Kidney (tissue), 22 donors: ENCODE data around the gene SDHC. TPM values are rescaled to one million over a fixed set of nuclear protein-coding genes. Genes with fewer than 3 reads are reported as not detected.
A peak's percentile ranks its signal among the peaks of the same experiment; 100 is the strongest.

Experiments
- DNase-seq, 5 donors: peaks; one replicate each; pipeline ENCODE4 v3.0.0-alpha.2; 2013 to 2020
- FAIRE-seq: peaks from 2 replicates; lab custom pipeline; 2012; peaks lifted over from hg19 to GRCh38; lab: Jason Lieb, UNC
- H3K27ac ChIP-seq, 2 donors: one replicate each; pipeline ENCODE4 v1.7.0; 2013; ENCODE audit warnings: low read depth in 2 of 2, low read length in 2 of 2, inconsistent platforms in 1 of 2
- H3K27me3 ChIP-seq: one replicate; pipeline ENCODE4 v1.7.1; 2013; ENCODE audit warnings: low read length, inconsistent platforms; ENCODE audit not compliant: control insufficient read depth, insufficient read depth
- H3K36me3 ChIP-seq, 3 donors: one replicate each; pipeline versions ENCODE4 v1.7.0 to v1.7.1; 2013; ENCODE audit warnings: low read length in 3 of 3, control low read depth in 1 of 3, inconsistent platforms in 1 of 3; ENCODE audit not compliant: insufficient read depth in 3 of 3, control insufficient read depth in 2 of 3
- H3K4me1 ChIP-seq, 3 donors: one replicate each; pipeline versions ENCODE4 v1.7.0 to v1.7.1; 2013; ENCODE audit warnings: low read length in 3 of 3, inconsistent platforms in 1 of 3, low read depth in 1 of 3; ENCODE audit not compliant: control insufficient read depth in 2 of 3, insufficient read depth in 2 of 3
- H3K4me3 ChIP-seq, 3 donors: one replicate each; pipeline versions ENCODE4 v1.7.0 to v1.8.1; 2013; ENCODE audit warnings: low read length in 3 of 3, control low read depth in 1 of 3, inconsistent platforms in 1 of 3
- H3K9ac ChIP-seq, 3 donors: one replicate each; pipeline versions ENCODE4 v1.7.0 to v1.7.1; 2013; ENCODE audit warnings: low read length in 3 of 3, control low read depth in 1 of 3, inconsistent platforms in 1 of 3
- H3K9me3 ChIP-seq, 3 donors: one replicate each; pipeline versions ENCODE4 v1.7.0 to v1.7.1; 2013; ENCODE audit warnings: low read length in 3 of 3, control low read depth in 1 of 3, inconsistent platforms in 1 of 3; ENCODE audit not compliant: control insufficient read depth in 2 of 3, insufficient read depth in 1 of 3
- CTCF ChIP-seq: IDR thresholded peaks from 3 replicates; pipeline ENCODE4 v1.5.1; 2012; ENCODE audit warnings: mild to moderate bottlenecking, moderate library complexity, borderline replicate concordance; ENCODE audit not compliant: insufficient read depth; ENCODE audit errors: extremely low read depth
- intact Hi-C: fragments of 100-400 bp; cut with DNase I; formaldehyde crosslinking; loops from one replicate; pipeline ENCODE4 v1.11.1; 2022
- long read RNA-seq, 10 donors: library from polyadenylated mRNA in 1 of 10; unstranded in 1 of 10; transcript quantifications; one replicate each; pipeline ENCODE4 v2.0.0 and lab custom pipeline, GENCODE V29; 2021 to 2026
- polyA plus RNA-seq: library from polyadenylated mRNA; stranded (reverse); fragments of 350-450 nt; fragmentation: Illumina TruSeq; extraction: RNeasy Lipid Tissue Mini Kit (QIAGEN cat#74804); gene quantifications from one replicate; pipeline ENCODE4 v1.2.3, GENCODE V29; 2014; ENCODE audit warnings: low read depth, low replicate concordance; ENCODE audit not compliant: insufficient read depth
- total RNA-seq: library from RNA; stranded (reverse); fragmentation: NEBNext Ultra II Directional; extraction: Animal tissue kit (Norgen Biotek cat#: 25700); gene quantifications from one replicate; pipeline ENCODE4 v1.2.1, GENCODE V29; 2021
- donor health status: control.
- donor health status: control.
- donor health status: control.
- donor health status: control.
- donor health status: control.
- donor health status: DM: yes; HTN: yes; CAD: no.
- donor health status: Normal renal cell carcinoma (clear cell type).

Gene SDHC
- 209 TPM for total RNA-seq
- 390 TPM for polyA plus RNA-seq
- long read RNA-seq, donor 1, full-length matches to known transcripts = 45 of 54 reads
- long read RNA-seq, donor 1, partial matches to known transcripts = 9 of 54 reads
- long read RNA-seq, donor 1, other reads (novel, unspliced or antisense) = 0 of 54 reads
- long read RNA-seq, donor 2, full-length matches to known transcripts = 75 of 116 reads
- long read RNA-seq, donor 2, partial matches to known transcripts = 35 of 116 reads
- long read RNA-seq, donor 2, other reads (novel, unspliced or antisense) = 6 of 116 reads
- long read RNA-seq, donor 3, full-length matches to known transcripts = 90 of 109 reads
- long read RNA-seq, donor 3, partial matches to known transcripts = 19 of 109 reads
- long read RNA-seq, donor 3, other reads (novel, unspliced or antisense) = 0 of 109 reads
- long read RNA-seq, donor 4, full-length matches to known transcripts = 30 of 39 reads
- long read RNA-seq, donor 4, partial matches to known transcripts = 9 of 39 reads
- long read RNA-seq, donor 4, other reads (novel, unspliced or antisense) = 0 of 39 reads
- long read RNA-seq, donor 5, full-length matches to known transcripts = 7 of 7 reads
- long read RNA-seq, donor 5, partial matches to known transcripts = 0 of 7 reads
- long read RNA-seq, donor 5, other reads (novel, unspliced or antisense) = 0 of 7 reads
- long read RNA-seq, donor 6, full-length matches to known transcripts = 129 of 177 reads
- long read RNA-seq, donor 6, partial matches to known transcripts = 48 of 177 reads
- long read RNA-seq, donor 6, other reads (novel, unspliced or antisense) = 0 of 177 reads
- long read RNA-seq, donor 7, full-length matches to known transcripts = 17 of 31 reads
- long read RNA-seq, donor 7, partial matches to known transcripts = 9 of 31 reads
- long read RNA-seq, donor 7, other reads (novel, unspliced or antisense) = 5 of 31 reads
- long read RNA-seq, donor 8, full-length matches to known transcripts = 53 of 65 reads
- long read RNA-seq, donor 8, partial matches to known transcripts = 12 of 65 reads
- long read RNA-seq, donor 8, other reads (novel, unspliced or antisense) = 0 of 65 reads
- long read RNA-seq, donor 9, full-length matches to known transcripts = 35 of 63 reads
- long read RNA-seq, donor 9, partial matches to known transcripts = 28 of 63 reads
- long read RNA-seq, donor 9, other reads (novel, unspliced or antisense) = 0 of 63 reads
- long read RNA-seq, donor 10, full-length matches to known transcripts = 46 of 62 reads
- long read RNA-seq, donor 10, partial matches to known transcripts = 16 of 62 reads
- long read RNA-seq, donor 10, other reads (novel, unspliced or antisense) = 0 of 62 reads

- H3K9me3 ChIP-seq = no peaks in the 10 kb centered on the region
- peaks cover 0 to 9% (median 8%) of the 10 kb centered on the region in 3 donors for H3K4me1 ChIP-seq
- DNase-seq (peak; percentile 94 to 97 (median 96)), FAIRE-seq (no peak)
- H3K4me3 ChIP-seq = peak within 1 kb of the TSS; percentile 73 to 97 (median 92)
- H3K9ac ChIP-seq = peak within 1 kb of the TSS; percentile 70 to 100 (median 95)
- intact Hi-C loops = no loop called here
- no peaks in the 10 kb centered on the region for H3K36me3 ChIP-seq
- H3K27me3 ChIP-seq = no peaks in the 10 kb centered on the region
- TF ChIP-seq CTCF = peak; percentile 21
- H3K27ac ChIP-seq = peak within 1 kb of the TSS; percentile 92 to 93
Observed at GRCh38 chr1:161314201-161314981, at the start of gene SDHC. TSS of gene SDHC (plus strand) at chr1:161314381. CDS start at chr1:161314406, 25 bp downstream.

- H3K4me1 ChIP-seq = no peaks in the 10 kb centered on the region
- no peaks in the 10 kb centered on the region for H3K9me3 ChIP-seq
- H3K27ac ChIP-seq = no peak overlapping the region
- FAIRE-seq (no peak), DNase-seq (no peak)
- H3K9ac ChIP-seq = no peak overlapping the region
- TF ChIP-seq CTCF = no peak
- no peaks in the 10 kb centered on the region for H3K36me3 ChIP-seq
- H3K27me3 ChIP-seq = no peaks in the 10 kb centered on the region
- no peak overlapping the region for H3K4me3 ChIP-seq
- intact Hi-C loops = no loop called here
Observed at GRCh38 chr1:161265305-161265704, 48.9 kb upstream of the SDHC start.

GRCh38 chr1:161266202-161266601 is 48.0 kb upstream of the SDHC start:
- DNase-seq (no peak), FAIRE-seq (no peak)
- Histone ChIP-seq H3K36me3 (no peaks in the 10 kb centered on the region), H3K27me3 (no peaks in the 10 kb centered on the region), H3K4me3 (no peak overlapping the region), H3K9me3 (no peaks in the 10 kb centered on the region), H3K9ac (no peak overlapping the region), H3K4me1 (no peaks in the 10 kb centered on the region), H3K27ac (no peak overlapping the region)
- TF ChIP-seq CTCF = no peak
- intact Hi-C loops = no loop called here
